HG03060 (cell line): ENCODE data around the gene ALDH2.
"Not testable (repeated sequence)": the region's sequence is repeated elsewhere in the genome, so short reads cannot be mapped to it uniquely, and the experiment has no call there.

Experiments used
- ATAC-seq: cut with Tn5 transposase; IDR thresholded peaks from one replicate; pipeline ENCODE4 v1.9.1; 2021; ENCODE audit warnings: low read depth, moderate number of reproducible peaks; ENCODE audit not compliant: unreplicated experiment

ALDH2 gene

DNA sequence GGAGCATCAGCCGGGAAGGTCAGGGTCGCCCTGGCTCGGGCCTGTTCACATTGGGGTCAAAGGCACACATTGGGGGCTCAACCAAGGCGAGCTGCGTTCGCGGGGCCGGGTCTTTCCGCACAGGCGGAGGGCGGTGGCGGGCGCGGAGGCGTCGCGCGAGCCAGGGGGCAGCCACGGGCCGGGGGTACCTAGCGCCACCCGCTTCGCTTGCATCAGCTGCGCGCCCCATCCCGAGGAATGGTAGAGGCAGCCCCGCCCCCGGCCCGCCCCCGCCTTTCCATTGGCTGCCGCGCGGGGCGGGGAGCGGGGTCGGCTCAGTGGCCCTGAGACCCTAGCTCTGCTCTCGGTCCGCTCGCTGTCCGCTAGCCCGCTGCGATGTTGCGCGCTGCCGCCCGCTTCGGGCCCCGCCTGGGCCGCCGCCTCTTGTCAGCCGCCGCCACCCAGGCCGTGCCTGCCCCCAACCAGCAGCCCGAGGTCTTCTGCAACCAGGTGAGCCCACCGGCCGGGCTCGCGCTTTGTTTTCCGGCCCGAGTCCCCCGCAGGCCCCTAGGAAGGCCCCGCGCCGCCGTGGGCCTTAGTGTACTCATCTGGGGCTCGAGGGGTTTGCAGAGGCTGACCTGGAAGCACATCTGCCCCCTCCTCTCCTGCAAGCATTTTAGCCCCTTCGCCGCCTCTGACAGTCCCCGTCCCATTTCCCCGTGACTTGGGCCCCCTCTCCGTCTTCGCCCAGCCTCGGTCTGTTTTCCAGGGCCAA is at the start of gene ALDH2:
Gene ALDH2, plus strand, starts transcription at position 326 of the 754 bp plus-strand sequence. Its CDS starts 50 bp downstream, at position 376.
- ATAC-seq, result no peak

GRCh38 chr12:111719316-111719715 is 47.4 kb upstream of the ALDH2 start:
- not testable (repeated sequence) for ATAC-seq

DNA sequence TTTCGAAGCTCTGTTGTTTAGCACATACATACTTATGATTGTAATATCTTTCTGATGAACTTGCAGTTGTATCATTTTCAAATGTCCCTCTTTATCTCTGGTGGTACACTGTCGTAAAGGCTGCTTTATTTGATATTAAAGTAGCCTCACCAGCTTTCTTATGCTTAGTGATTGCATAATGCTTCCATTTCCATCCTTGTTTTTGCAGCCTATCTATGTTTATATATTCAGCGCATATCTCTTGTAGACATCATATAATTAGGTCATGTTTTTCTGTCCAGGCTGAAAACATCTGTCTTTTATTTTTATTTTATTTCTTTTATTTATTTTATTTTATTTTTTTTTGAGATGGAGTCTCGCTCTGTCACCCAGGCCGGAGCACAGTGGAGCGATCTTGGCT is 46.3 kb upstream of the ALDH2 start:
- no peak for ATAC-seq

DNA sequence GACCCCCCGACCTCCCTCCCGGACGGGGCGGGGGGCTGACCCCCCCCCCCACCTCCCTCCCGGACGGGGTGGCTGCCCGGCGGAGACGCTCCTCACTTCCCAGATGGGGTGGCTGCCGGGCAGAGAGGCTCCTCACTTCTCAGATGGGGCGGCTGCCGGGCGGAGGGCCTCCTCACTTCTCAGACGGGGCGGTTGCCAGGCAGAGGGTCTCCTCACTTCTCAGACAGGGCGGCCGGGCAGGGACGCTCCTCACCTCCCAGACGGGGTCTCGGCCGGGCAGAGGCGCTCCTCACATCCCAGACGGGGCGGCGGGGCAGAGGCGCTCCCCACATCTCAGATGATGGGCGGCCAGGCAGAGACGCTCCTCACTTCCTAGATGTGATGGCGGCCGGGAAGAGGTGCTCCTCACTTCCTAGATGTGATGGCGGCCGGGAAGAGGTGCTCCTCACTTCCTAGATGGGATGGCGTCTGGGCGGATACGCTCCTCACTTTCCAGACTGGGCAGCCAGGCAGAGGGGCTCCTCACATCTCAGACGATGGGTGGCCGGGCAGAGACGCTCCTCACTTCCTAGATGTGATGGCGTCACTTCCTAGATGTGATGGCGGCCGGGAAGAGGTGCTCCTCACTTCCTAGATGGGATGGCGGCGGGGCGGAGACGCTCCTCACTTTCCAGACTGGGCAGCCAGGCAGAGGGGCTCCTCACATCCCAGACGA is 42.9 kb upstream of the ALDH2 start:
- not testable (repeated sequence) for ATAC-seq

DNA sequence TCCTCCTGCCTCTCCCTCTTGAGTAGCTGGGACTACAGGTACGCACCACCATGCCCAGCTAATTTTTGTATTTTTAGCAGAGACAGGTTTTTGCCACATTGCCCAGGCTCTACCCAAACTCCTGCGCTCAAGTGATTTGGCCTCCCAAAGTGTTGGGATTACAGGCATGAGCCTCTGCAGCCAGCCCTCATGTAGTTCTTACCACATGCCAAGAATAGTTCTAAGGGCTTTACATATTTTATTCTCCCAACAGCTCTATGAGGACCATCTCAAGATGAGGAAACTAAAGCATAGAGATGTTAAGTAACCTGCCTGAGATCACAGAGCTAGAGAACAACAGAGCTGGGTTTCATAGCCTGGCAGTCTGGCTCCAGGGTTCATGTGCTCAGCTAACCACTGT is 37.9 kb upstream of the ALDH2 start:
- ATAC-seq, result no peak

GRCh38 chr12:111730420-111730819 is 36.3 kb upstream of the ALDH2 start:
- no peak for ATAC-seq

DNA sequence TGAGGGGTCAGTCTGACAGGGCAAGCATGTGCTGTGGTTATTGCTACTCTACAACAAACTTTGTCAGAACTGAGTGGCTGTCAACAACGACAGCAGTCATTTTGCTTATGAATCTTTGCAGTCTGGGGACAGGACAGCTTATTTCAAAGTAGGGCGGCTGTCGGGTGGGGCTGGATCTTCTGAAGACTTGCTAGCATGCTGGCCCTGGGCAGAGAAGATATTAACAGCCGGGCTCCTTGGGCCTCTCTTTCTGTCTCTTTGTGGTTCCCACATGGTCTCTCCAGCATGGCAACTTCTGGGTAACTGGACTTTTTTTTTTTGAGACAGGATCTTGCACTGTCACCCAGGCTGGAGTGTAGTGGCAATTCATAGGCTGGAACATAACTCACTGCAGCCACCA is 33.9 kb upstream of the ALDH2 start:
- no peak for ATAC-seq

GRCh38 chr12:111733340-111733915 is 33.3 kb upstream of the ALDH2 start:
- no peak for ATAC-seq

- not testable (repeated sequence) for ATAC-seq
Measured at GRCh38 chr12:111739524-111739923, 27.2 kb upstream of the ALDH2 start.

DNA sequence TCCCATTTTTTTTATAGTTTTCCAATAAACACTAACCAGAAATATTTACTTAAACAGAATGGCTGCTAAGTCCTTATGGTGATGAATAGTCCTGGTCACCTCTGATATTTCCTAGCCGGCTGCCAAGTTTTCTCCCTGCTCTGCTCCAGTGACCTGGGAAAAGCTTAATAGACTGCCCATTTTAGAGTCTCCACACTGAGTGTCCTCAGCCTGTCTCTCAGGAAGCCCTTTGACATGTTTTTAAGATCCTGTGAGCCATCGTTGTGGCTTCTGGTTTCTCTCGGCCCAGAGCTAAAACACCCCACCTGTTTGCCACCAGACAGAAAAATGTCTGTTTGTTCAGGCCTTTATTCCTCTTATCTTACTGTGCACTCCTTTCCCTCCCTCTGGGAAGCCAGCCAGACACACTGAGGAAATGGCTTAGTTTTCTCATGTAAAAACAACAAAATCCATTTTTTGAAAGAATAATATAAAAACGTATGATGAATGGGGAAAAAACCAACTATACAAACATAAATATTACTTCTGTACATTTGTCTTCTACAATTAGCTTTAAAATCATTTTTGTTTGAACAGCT is 25.4 kb upstream of the ALDH2 start:
- ATAC-seq, result no peak

DNA sequence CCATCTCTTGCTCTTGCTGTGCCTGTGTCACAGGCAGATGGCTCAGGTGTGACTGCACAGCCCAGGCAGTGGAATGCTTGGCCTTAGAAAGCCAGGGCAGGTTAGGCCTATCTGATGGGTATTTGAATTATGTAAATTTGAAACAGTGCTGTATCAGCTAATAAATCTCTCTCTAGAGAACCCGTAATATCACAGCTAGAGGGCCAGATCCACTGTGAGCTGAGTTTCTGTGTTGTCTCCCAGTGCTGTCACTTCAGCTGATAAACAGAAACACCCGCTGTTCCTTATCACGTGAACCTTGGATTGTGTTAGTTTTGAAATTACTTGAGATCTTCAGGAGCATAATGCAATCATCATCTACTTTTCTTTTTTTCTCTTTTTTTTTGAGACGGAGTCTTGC is 21.5 kb upstream of the ALDH2 start:
- no peak for ATAC-seq

GRCh38 chr12:111747333-111747732 is 19.4 kb upstream of the ALDH2 start:
- ATAC-seq, result no peak

DNA sequence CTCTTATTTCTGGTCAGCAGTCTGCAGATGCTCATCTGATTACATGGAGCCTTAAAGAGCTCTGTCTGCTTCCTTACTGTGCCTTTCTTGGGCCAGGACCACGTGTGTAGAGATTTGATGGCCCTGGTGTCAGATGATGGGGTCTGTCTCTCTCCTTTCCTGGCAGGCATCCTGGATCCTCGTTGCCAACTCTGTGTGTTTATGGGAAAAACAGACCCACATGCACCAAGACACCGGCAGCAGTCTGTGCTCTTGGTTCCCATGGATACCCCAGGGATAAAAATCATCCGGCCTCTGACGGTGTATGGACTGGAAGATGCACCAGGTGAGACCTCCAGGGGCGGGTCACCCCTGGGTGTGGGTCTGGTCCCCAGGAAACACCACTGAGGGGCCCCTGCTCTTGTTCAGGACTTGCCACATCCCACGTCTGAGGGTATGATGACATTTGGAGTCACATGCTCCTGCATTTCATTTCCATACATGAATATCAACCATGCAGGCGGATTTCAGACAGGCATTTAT is 18.5 kb upstream of the ALDH2 start:
- no peak for ATAC-seq

DNA sequence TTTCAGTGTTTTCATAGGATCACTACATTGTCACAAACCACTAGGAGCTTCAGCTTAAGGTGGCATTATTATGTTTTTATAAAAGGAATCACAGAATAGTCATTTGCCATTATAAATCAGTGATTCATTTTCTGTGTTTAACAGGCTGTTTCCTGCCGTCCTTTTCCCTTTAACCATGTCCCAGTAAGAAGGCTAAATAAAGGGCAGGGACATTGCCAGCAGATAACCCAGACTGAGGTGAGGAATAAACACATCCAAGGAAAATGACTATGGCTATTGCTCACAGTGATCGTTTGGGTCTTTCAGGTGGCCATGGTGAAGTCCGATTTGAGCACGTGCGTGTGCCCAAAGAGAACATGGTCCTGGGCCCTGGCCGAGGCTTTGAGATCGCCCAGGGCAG is 17.9 kb upstream of the ALDH2 start:
- no peak for ATAC-seq

GRCh38 chr12:111749391-111749790 is 17.3 kb upstream of the ALDH2 start:
- ATAC-seq, result no peak

DNA sequence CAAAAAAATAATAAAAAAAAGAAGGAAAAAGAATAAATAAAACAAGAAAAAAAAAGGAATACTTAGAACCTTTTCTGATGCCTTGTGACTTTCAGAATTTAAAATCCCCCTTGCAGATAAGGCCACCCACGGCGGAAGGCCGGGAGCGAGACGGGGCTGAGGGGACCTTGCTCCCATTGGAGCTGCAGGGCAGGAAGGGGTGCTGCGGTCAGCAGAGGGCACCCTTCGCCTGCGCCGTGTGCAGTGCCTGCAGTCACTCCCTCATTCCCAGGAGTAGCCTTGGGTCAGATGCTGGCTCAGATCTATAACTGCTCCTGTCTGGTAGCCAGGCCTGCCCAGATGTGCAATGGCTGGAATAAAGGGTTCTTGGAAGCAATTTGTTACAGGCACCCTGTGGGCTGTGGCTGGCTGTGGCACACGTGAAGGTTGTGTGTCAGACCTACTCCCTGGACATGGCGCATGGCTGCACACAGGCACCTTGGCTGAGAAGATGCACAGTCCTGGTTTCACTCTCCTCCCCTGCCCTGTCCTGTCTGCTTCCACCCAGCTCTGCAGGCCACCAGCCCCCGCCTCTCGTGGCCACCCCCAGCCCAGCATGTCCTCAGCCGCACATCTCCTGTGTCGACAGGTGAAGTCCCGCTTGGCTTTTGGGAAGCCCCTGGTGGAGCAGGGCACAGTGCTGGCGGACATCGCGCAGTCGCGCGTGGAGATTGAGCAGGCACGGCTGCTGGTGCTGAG is 13.4 kb upstream of the ALDH2 start:
- ATAC-seq, result no peak

GRCh38 chr12:111754671-111755070 is 12.1 kb upstream of the ALDH2 start:
- ATAC-seq, result no peak

DNA sequence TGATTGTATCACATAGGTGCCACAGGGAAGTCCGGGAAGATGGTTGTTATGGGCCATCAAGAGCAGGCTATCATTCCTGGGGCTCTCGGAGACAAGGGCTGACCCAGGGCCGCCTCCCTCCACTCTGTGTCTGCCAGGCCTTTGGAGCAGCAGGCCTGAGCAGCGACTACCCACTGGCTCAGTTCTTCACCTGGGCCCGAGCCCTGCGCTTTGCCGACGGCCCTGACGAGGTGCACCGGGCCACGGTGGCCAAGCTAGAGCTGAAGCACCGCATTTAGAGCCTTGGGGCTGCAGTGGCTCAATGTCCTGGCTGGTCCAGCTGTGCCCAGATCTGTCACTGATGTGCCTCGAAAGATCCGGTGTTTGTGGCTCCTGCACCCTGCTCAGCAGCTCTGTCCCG is 10.5 kb upstream of the ALDH2 start:
- no peak for ATAC-seq

DNA sequence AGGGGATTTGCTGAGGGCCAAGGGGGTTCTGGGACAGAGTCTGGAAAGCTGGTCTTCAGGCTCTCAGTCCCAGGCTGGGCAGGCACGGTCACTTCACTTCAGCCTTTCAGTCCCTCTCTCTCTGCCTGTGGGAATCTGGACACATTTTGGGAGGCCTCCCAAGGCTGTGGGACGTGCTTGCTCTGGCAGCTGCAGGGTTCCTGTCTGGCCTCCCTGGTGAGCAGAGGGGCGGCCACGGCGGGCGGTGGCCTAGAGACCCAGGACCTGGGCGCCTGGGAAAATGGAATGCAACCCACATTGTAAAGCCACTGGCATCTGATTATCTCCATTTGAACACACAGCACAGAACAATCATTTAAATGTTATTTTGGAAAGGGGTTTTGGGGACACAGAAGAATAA is 10.1 kb upstream of the ALDH2 start:
- ATAC-seq, result no peak

GRCh38 chr12:111757361-111758119 is 9.2 kb upstream of the ALDH2 start:
- peak; percentile 41 for ATAC-seq
